Neural cell (in vitro differentiated cells): Measurements from ENCODE around the gene EIF4H. TPM values are rescaled to one million over a fixed set of nuclear protein-coding genes. Genes with fewer than 3 reads are reported as not detected.

Experiments
- H2AFZ ChIP-seq: fragments of 200-600, 300-800 bp; sonication (generic), shearing (Covaris generic); 2 replicates; pipeline ENCODE4 v1.6.0; 2014; ENCODE audit warnings: low read depth, mild to moderate bottlenecking, antibody characterized with exemption, low read length, moderate library complexity
- H3F3A ChIP-seq: fragments of 200-600 bp; shearing (Covaris generic); 2 replicates; pipeline ENCODE4 v1.6.1; 2016; ENCODE audit warnings: mild to moderate bottlenecking, moderate library complexity, mixed read lengths, antibody characterized with exemption, low read length; ENCODE audit not compliant: insufficient read depth, poor library complexity, severe bottlenecking
- H3K27ac ChIP-seq: fragments of 200-600, 300-800 bp; sonication (generic), shearing (Covaris generic); 2 replicates; pipeline ENCODE4 v1.5.1; 2014; ENCODE audit warnings: mild to moderate bottlenecking, low read length, moderate library complexity
- H3K27me3 ChIP-seq: fragments of 300-800, 200-600 bp; sonication (generic), shearing (Covaris generic); 2 replicates; pipeline ENCODE4 v1.6.0; 2014; ENCODE audit warnings: mild to moderate bottlenecking, low read depth, low read length, moderate library complexity; ENCODE audit not compliant: insufficient read depth
- H3K36me3 ChIP-seq: fragments of 300-800, 200-600 bp; sonication (generic), shearing (Covaris generic); 2 replicates; pipeline ENCODE4 v1.5.1; 2014; ENCODE audit warnings: mild to moderate bottlenecking, antibody characterized with exemption, low read length, moderate library complexity; ENCODE audit not compliant: insufficient read depth
- H3K4me2 ChIP-seq: fragments of 300-800, 200-600 bp; sonication (generic), shearing (Covaris generic); 2 replicates; pipeline ENCODE4 v1.6.0; 2014; ENCODE audit warnings: mild to moderate bottlenecking, low read length
- H3K4me3 ChIP-seq: fragments of 300-800, 200-600 bp; sonication (generic), shearing (Covaris generic); 2 replicates; pipeline ENCODE4 v1.5.1; 2014; ENCODE audit warnings: mild to moderate bottlenecking, low read length, moderate library complexity
- H3K79me2 ChIP-seq: fragments of 200-600 bp; shearing (Covaris generic); replicated peaks from 2 replicates; pipeline ENCODE4 v1.6.0; 2014; ENCODE audit warnings: mild to moderate bottlenecking, low read length, moderate library complexity; ENCODE audit not compliant: insufficient read depth
- H3K9ac ChIP-seq: fragments of 300-800, 200-600 bp; sonication (generic), shearing (Covaris generic); 2 replicates; pipeline ENCODE4 v1.6.1; 2016; ENCODE audit warnings: mild to moderate bottlenecking, low read length, mixed read lengths
- H3K9me2 ChIP-seq: fragments of 200-600 bp; shearing (Covaris generic); 2 replicates; pipeline ENCODE4 v1.6.1; 2016; ENCODE audit warnings: mild to moderate bottlenecking, low read length, mixed read lengths; ENCODE audit not compliant: insufficient read depth
- H3K9me3 ChIP-seq: fragments of 200-600, 300-800 bp; sonication (generic), shearing (Covaris generic); 2 replicates; pipeline ENCODE4 v1.6.1; 2016; ENCODE audit warnings: mild to moderate bottlenecking, mixed run types, low read length, moderate library complexity, mixed read lengths
- H4K20me1 ChIP-seq: fragments of 200-600 bp; shearing (Covaris generic); 2 replicates; pipeline ENCODE4 v1.6.1; 2016; ENCODE audit warnings: mild to moderate bottlenecking, mixed run types; ENCODE audit not compliant: insufficient read depth
- CTCF ChIP-seq: fragments of 450-650 bp; IDR thresholded peaks from 2 replicates; pipeline ENCODE4 v1.5.1; 2014; ENCODE audit warnings: antibody characterized with exemption, mild to moderate bottlenecking, moderate library complexity; ENCODE audit not compliant: poor library complexity, severe bottlenecking
- EP300 ChIP-seq: fragments of 450-650 bp; conservative IDR thresholded peaks from 2 replicates; pipeline ENCODE4 v1.6.1; 2014; ENCODE audit warnings: antibody characterized with exemption, mild to moderate bottlenecking, moderate library complexity; ENCODE audit not compliant: poor library complexity, severe bottlenecking
- EZH2 ChIP-seq: fragments of 200-600, 300-800 bp; shearing (Covaris generic), sonication (generic); IDR thresholded peaks from 2 replicates; pipeline ENCODE4 v1.6.1; 2014; ENCODE audit warnings: antibody characterized with exemption, low read length, borderline replicate concordance, mild to moderate bottlenecking; ENCODE audit not compliant: insufficient read depth, poor library complexity, severe bottlenecking
- POLR2AphosphoS5 ChIP-seq: IDR thresholded peaks from 2 replicates; pipeline ENCODE4 v1.6.1; 2012
- RAD21 ChIP-seq: fragments of 450-650 bp; conservative IDR thresholded peaks from 2 replicates; pipeline ENCODE4 v1.6.1; 2014; ENCODE audit warnings: antibody characterized with exemption, mild to moderate bottlenecking, moderate library complexity
- REST ChIP-seq: IDR thresholded peaks from 2 replicates; pipeline ENCODE4 v1.6.1; 2012; ENCODE audit warnings: borderline replicate concordance
- SMC3 ChIP-seq: fragments of 450-650 bp; conservative IDR thresholded peaks from 2 replicates; pipeline ENCODE4 v1.6.1; 2014; ENCODE audit warnings: antibody characterized with exemption, mild to moderate bottlenecking, moderate library complexity; ENCODE audit not compliant: poor library complexity
- TAF1 ChIP-seq: IDR thresholded peaks from 2 replicates; pipeline ENCODE4 v1.6.1; 2012; ENCODE audit warnings: low read depth
- polyA plus RNA-seq: library from polyadenylated mRNA; depleted of rRNA; stranded (reverse); fragments of >200 nt; gene quantifications from 2 replicates; pipeline ENCODE4 v1.2.3, GENCODE V29; 2014

Gene EIF4H
- polyA plus RNA-seq, 1 donor from 2014 or later: 170 TPM

GRCh38 chr7:74191231-74191630 lies 17.1 kb downstream of the EIF4H start:
- Histone ChIP-seq H3F3A (no peaks in the 10 kb centered on the region), H3K9me3 (no peaks in the 10 kb centered on the region), H3K79me2 (peaks cover 23% of the 10 kb centered on the region), H3K9ac (no peak overlapping the region), H3K27me3 (no peaks in the 10 kb centered on the region), H3K4me2 (no peak overlapping the region), H3K9me2 (no peaks in the 10 kb centered on the region), H2AFZ (no peak overlapping the region), H3K27ac (no peak overlapping the region), H3K36me3 (peaks cover 6% of the 10 kb centered on the region), H4K20me1 (peaks cover 9% of the 10 kb centered on the region), H3K4me3 (no peak overlapping the region)
- TF ChIP-seq SMC3: no peak
- TF ChIP-seq RAD21: no peak
- TF ChIP-seq EP300: no peak
- no peak for TF ChIP-seq CTCF
- TF ChIP-seq REST: no peak
- TF ChIP-seq TAF1: no peak

GRCh38 chr7:74193054-74193453 lies 18.9 kb downstream of the EIF4H start:
- H3K9ac ChIP-seq: no peak overlapping the region
- peaks cover 4% of the 10 kb centered on the region for H4K20me1 ChIP-seq
- TF ChIP-seq EZH2: no peak
- TF ChIP-seq RAD21: no peak
- peak; percentile 77 for TF ChIP-seq POLR2AphosphoS5
- TF ChIP-seq REST: peak; percentile 66
- TF ChIP-seq CTCF: no peak
- peak; percentile 90 for TF ChIP-seq EP300
- no peaks in the 10 kb centered on the region for H3K9me2 ChIP-seq
- H3K4me3 ChIP-seq: peak overlapping the region; percentile 28
- H3F3A ChIP-seq: no peaks in the 10 kb centered on the region
- peaks cover 6% of the 10 kb centered on the region for H3K79me2 ChIP-seq
- H3K27ac ChIP-seq: peak overlapping the region; percentile 58
- H3K27me3 ChIP-seq: no peaks in the 10 kb centered on the region
- no peak overlapping the region for H3K4me2 ChIP-seq
- H2AFZ ChIP-seq: no peak overlapping the region
- H3K36me3 ChIP-seq: peaks cover 6% of the 10 kb centered on the region
- H3K9me3 ChIP-seq: no peaks in the 10 kb centered on the region
